HT-29 (cell line): Measurements from ENCODE around the gene KISS1R. TPM values are rescaled to one million over a fixed set of nuclear protein-coding genes. Genes with fewer than 3 reads are reported as not detected.

ENCODE experiments used
- DNase-seq: peaks from one replicate; pipeline ENCODE4 v3.0.0-alpha.2; 2015; ENCODE audit warnings: low spot score
- small RNA-seq: library from RNA; depleted of rRNA; stranded (forward); fragments of <200 nt; gene quantifications from one replicate; pipeline ENCODE3, GENCODE V24; 2014
- total RNA-seq: library from RNA; depleted of rRNA; stranded (reverse); fragments of >200 nt; shearing (Covaris generic); gene quantifications from 2 replicates; pipeline ENCODE4 v1.2.3, GENCODE V29; 2014; rRNA removed

KISS1R gene
- total RNA-seq, 1 experiment from 2014 or later, result not detected

DNA sequence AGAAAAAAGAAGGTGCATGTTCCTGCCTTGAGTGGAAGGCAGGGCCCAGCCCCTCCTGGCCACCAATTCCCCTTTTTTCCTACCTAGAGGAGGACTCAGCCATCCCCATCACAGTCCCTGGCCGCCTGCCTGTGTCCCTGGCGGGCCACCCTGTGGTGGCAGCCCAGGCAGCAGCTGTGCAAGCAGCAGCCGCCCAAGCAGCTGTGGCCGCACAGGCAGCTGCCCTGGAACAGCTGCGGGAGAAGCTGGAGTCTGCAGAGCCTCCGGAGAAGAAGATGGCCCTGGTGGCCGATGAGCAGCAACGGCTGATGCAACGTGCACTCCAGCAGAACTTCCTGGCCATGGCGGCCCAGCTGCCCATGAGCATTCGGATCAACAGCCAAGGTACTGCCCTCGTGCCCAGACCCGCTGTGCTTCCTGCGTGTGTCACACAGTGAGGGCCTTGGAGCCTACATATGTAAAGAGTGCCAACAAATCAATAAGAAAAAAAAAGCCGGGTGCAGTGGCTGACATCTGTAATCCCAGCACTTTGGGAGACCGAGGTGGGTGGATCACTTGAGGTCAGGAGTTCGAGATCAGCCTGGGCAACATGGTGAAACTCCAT, 49.5 kb downstream of the KISS1R start:
- DNase-seq, result no peak

Small RNA genes lying within 50 kb of the gene (small RNA-seq; reads per million reads assigned to genes)
- 0.22 reads per million for gene RNU6-9

Other genes with a start within 250 kb of the KISS1R start
- gene FSTL3, start 240.9 kb upstream of the KISS1R start, total RNA-seq, result 6.2 and 8.9 TPM in 2 replicates
- gene PRSS57, start 221.9 kb upstream of the KISS1R start, total RNA-seq, result not detected in 2 replicates
- 0.13 TPM in 1 of 2 replicates, not detected in the other for gene PALM, start 208.4 kb upstream of the KISS1R start, total RNA-seq
- 206 and 211 TPM in 2 replicates for gene MISP, start 166.2 kb upstream of the KISS1R start, total RNA-seq
- 464 and 599 TPM in 2 replicates for gene PTBP1, start 119.9 kb upstream of the KISS1R start, total RNA-seq
- not detected in 2 replicates for gene PLPPR3, start 95.4 kb upstream of the KISS1R start, total RNA-seq
- gene AZU1, start 89.5 kb upstream of the KISS1R start, total RNA-seq, result not detected in 2 replicates
- not detected in 2 replicates for gene PRTN3, start 76.3 kb upstream of the KISS1R start, total RNA-seq
- not detected in 2 replicates for gene ELANE, start 65.0 kb upstream of the KISS1R start, total RNA-seq
- gene CFD, start 57.7 kb upstream of the KISS1R start, total RNA-seq, result 1.1 and 1.4 TPM in 2 replicates
- 31.8 and 32.4 TPM in 2 replicates for gene MED16, start 24.1 kb upstream of the KISS1R start, total RNA-seq
- gene RNU6-9, start 23.8 kb upstream of the KISS1R start, total RNA-seq, result not detected in 2 replicates
- gene R3HDM4, start 4.1 kb upstream of the KISS1R start, total RNA-seq, result 37.7 and 51.4 TPM in 2 replicates
- gene ARID3A, start 8.7 kb downstream of the KISS1R start, total RNA-seq, result 10.4 and 11.8 TPM in 2 replicates
- 172 and 186 TPM in 2 replicates for gene WDR18, start 67.0 kb downstream of the KISS1R start, total RNA-seq
- not detected in 2 replicates for gene GRIN3B, start 83.1 kb downstream of the KISS1R start, total RNA-seq
- gene TMEM259, start 103.8 kb downstream of the KISS1R start, total RNA-seq, result 236 and 253 TPM in 2 replicates
- not detected in 2 replicates for gene RNU6-2, start 104.2 kb downstream of the KISS1R start, total RNA-seq
- 265 and 298 TPM in 2 replicates for gene CNN2, start 109.3 kb downstream of the KISS1R start, total RNA-seq
- 56.9 and 76.3 TPM in 2 replicates for gene ABCA7, start 122.8 kb downstream of the KISS1R start, total RNA-seq
- 93.3 and 102 TPM in 2 replicates for gene ARHGAP45, start 149.8 kb downstream of the KISS1R start, total RNA-seq
- gene POLR2E, start 178.0 kb downstream of the KISS1R start, total RNA-seq, result 394 and 395 TPM in 2 replicates
- 1,102 and 1,117 TPM in 2 replicates for gene GPX4, start 186.7 kb downstream of the KISS1R start, total RNA-seq